ENCODE measurements around the gene CCNYL1. TPM values are rescaled to one million over a fixed set of nuclear protein-coding genes. Genes with fewer than 3 reads are reported as not detected.

Gene CCNYL1
- total and polyA plus RNA-seq, 12 donors, result 3.6 to 16.1 (median 9.1) TPM

GRCh38 chr2:207775473-207775872 lies 64.0 kb downstream of the CCNYL1 start:
- Histone ChIP-seq H3K4me1 (peaks cover 0 to 20% (median 2%) of the 10 kb centered on the region in 9 donors), H3K4me3 (no peak overlapping the region), H3K9me3 (no peaks in the 10 kb centered on the region), H3K27ac (no peak overlapping the region), H3K27me3 (no peaks in the 10 kb centered on the region), H3K36me3 (no peaks in the 10 kb centered on the region)
- 65 to 69% methylated on average over 3 of the region's 3 CpGs for WGBS, 2 donors
- intact Hi-C loops (cut with DNase I), result no loop called here
- no peak for DNase-seq
- ATAC-seq, result no peak
- TF ChIP-seq CTCF (IDR thresholded peaks at IDR 0.05), result no peak

- WGBS, 2 donors, result 92 to 96% methylated on average over 6 of the region's 6 CpGs
- Histone ChIP-seq H3K4me1 (peaks cover 0 to 7% (median 0%) of the 10 kb centered on the region in 9 donors), H3K27ac (no peak overlapping the region), H3K27me3 (no peaks in the 10 kb centered on the region), H3K4me3 (no peak overlapping the region), H3K36me3 (no peaks in the 10 kb centered on the region), H3K9me3 (no peaks in the 10 kb centered on the region)
- TF ChIP-seq CTCF (IDR thresholded peaks at IDR 0.05), result no peak
- ATAC-seq (no peak), DNase-seq (no peak)
- intact Hi-C loops (cut with DNase I), result no loop called here
Observed at GRCh38 chr2:207777124-207777523, 65.7 kb downstream of the CCNYL1 start.

DNA sequence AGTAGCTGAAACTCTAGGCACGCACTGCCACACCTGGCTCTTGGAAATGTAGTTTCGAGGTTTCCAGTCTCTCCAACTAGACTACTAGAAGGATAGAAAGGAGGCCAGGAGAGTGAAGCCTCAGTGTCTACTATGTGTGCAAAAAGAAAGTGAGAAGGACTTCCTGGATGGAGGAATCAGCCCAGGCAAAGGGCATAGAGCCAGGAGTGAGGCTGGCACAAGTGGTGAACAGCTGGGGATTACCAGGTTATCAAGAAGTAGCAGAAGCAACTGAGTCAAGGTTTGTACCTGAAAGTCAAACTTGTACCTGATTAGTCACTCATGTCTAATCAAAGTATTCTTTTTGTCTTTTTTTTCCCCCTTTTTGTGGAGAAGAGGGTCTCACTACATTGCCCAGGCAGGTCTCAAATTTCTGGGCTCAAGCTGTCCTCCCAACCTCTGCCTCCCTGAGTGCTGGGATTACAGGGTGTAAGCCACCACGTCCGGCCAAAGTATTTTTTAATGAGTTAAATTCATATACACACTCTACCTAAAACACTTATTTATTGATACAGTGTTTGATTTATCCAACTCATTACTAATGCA lies 67.0 kb downstream of the CCNYL1 start:
- H3K9me3 ChIP-seq, result no peaks in the 10 kb centered on the region
- ATAC-seq, result no peak

GRCh38 chr2:207779523-207779922 lies 68.1 kb downstream of the CCNYL1 start:
- no peak for TF ChIP-seq CTCF (IDR thresholded peaks at IDR 0.05)
- no peak for DNase-seq
- H3K9me3 ChIP-seq, result no peaks in the 10 kb centered on the region
- intact Hi-C loops (cut with DNase I), result no loop called here
- H3K4me3 ChIP-seq, result no peak overlapping the region
- H3K36me3 ChIP-seq, result no peaks in the 10 kb centered on the region
- no peaks in the 10 kb centered on the region for H3K4me1 ChIP-seq
- H3K27ac ChIP-seq, result no peak overlapping the region
- H3K27me3 ChIP-seq, result no peaks in the 10 kb centered on the region
- WGBS, 2 donors, result 84 to 87% methylated on average over 11 of the region's 11 CpGs
- ATAC-seq, result no peak

More for the DNA sequence above, 67.0 kb downstream of the CCNYL1 start:
- 83 to 84% methylated on average over 4 of the region's 4 CpGs for WGBS, 2 donors
- intact Hi-C loops (cut with DNase I), result no loop called here
- Histone ChIP-seq H3K4me3 (no peak overlapping the region), H3K27me3 (no peaks in the 10 kb centered on the region), H3K4me1 (no peaks in the 10 kb centered on the region), H3K36me3 (no peaks in the 10 kb centered on the region), H3K27ac (no peak overlapping the region)
- no peak for DNase-seq
- no peak for TF ChIP-seq CTCF (IDR thresholded peaks at IDR 0.05)
